Hepatic stellate cell (primary cell): ENCODE results near the gene BACH1.
A peak's percentile ranks its signal among the peaks of the same experiment; 100 is the strongest.

Experiments used
- DNase-seq: peaks from one replicate; pipeline ENCODE4 v3.0.0; 2011; ENCODE audit warnings: low spot score

The BACH1 gene

GRCh38 chr21:29315131-29315749 is 16.5 kb downstream of the BACH1 start:
- DNase-seq = no peak

DNA sequence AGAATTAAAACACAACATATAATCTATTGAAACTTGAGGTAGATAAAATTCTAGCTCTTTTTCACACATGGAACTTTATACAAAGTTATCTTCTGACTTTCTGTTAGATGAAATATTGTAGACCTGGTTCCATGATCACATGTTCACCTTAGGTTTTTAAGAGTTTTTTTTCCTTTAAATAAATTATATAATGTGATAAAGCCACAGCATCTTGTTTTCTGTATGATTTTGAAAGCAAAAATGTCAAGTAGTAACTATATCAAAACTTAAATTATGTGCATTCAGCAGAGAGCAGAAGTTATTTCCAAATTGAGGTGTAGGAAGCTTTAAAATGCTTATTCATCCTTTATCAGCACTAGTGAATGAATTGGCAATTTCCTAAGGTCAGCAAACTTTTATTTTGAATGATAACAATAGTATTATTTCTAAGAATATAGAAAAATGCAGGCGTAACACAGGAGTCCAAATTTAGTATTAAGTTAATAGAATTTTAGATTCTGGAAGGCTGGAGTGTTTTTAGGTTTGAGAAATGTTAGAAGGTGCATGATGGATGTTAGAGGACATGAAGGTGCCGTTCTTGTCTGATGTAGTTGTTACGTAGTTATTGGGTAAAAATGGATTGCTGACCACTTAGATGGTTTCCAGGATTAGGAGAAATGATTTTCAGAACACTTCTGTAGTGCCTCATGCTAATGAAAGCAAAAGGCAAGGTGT is 17.5 kb downstream of the BACH1 start:
- DNase-seq = no peak

- no peak for DNase-seq
Observed at GRCh38 chr21:29316806-29317205, 18.1 kb downstream of the BACH1 start.

GRCh38 chr21:29318354-29318753 is 19.6 kb downstream of the BACH1 start:
- DNase-seq = no peak

DNA sequence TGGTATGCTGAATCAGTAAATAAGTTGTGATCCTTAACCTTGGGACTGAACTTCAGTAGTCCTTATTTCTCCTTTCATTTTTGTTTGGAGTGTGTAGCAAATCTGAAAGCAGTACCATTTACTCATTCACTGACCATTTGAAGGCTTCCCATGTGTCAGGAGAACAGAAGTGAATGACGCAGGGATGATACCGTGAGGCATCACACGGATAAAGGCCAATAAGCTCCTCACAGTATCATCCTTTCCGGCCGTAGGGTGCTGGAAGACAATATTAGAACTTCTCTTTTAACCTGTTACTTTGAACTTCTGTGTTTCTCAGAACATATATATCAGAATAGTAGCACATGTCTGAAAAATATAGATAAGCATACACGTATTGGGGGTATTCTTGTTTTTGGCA is 21.3 kb downstream of the BACH1 start:
- no peak for DNase-seq

DNA sequence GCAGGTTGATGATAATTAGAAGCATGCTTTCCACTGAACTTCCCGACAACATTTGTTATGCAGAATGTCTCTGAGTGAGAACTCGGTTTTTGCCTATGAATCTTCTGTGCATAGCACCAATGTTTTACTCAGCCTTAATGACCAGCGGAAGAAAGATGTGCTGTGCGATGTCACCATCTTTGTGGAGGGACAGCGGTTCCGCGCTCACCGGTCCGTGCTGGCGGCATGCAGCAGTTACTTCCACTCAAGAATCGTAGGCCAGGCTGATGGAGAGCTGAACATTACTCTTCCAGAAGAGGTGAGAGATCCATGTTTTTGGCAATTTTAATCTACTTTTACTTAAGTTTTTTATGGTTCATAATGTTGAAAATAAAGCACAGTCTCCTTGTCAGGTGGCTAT is 22.5 kb downstream of the BACH1 start:
- DNase-seq = no peak

DNA sequence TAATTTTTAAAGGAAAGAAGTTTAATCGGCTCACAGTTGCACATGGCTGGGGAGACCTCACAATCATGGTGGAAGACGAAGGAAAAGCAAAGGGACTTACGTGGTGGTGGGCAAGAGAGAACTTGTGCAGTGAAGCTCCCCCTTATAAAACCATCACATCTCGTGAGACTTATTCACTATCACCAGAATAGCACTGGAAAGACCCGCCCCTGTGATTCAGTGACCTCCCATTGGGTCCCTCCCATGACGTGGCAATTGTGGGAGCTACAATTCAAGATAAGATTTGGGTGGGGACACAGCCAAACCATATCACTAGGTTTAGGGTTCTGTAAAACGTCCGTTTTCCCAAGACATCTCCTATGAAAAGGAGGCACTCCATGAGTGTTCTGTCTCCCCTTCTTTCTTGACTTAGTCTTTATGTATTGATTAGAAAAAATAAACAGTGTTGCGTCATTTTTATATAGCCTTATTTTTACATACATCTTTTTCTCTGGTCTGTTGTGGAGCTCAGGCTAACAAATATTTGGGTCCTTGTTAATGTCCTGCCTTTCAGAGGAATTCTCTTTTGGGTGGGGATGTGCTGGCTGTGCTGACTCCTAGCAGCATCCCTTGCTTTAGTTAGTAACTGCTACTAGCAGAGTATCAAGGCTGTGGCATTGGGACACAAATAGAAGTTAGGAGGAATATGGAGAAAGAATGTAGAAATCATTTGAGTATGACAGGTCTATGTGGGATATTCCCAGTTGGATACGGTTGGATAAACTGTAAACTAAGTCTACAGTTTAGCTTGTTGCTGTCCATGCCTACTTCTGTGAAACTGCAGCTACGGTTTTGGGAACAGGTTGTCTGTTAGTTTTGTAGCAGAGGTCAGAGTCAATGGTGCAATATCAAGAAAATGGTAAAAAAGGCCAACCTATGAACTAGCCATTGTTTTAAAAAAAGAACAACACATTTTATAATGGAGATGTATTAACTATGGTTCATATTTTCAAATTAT is 23.5 kb downstream of the BACH1 start:
- no peak for DNase-seq

DNA sequence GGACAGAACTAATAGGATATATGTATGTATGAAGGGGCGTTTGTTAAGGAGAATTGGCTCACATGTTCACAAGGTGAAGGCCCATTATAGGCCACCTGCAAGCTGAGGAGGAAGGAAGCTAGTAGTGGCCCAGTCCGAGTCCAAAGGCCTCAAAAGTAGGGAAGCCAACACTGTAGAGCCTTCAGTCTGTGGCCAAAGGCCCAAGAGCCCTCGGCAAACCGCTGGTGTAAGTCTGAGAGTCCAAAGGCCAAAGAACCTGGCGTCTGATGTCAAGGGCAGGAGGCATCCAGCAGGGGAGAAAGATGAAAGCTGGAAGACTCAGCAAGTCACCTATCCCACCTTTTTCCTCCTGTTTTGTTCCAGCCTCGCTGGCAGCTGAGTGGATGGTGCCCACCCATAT is 24.5 kb downstream of the BACH1 start:
- no peak for DNase-seq

- no peak for DNase-seq
Observed at GRCh38 chr21:29326914-29327554, 28.3 kb downstream of the BACH1 start.

DNA sequence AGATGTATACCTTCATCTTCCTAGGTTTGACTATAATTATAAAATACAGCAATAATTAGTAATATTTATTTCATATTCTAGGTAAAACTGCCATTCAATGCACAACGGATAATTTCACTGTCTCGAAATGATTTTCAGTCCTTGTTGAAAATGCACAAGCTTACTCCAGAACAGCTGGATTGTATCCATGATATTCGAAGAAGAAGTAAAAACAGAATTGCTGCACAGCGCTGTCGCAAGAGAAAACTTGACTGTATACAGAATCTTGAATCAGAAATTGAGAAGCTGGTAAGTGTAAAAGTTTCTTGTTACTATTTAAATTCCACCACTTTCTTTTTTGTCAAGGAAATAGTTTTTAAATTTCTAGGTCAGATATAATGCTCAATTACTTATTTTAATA is 30.7 kb downstream of the BACH1 start:
- no peak for DNase-seq

- no peak for DNase-seq
Observed at GRCh38 chr21:29330797-29331196, 32.1 kb downstream of the BACH1 start.

GRCh38 chr21:29332461-29333362 is 34.0 kb downstream of the BACH1 start:
- DNase-seq = no peak

GRCh38 chr21:29333406-29333805 is 34.7 kb downstream of the BACH1 start:
- no peak for DNase-seq

DNA sequence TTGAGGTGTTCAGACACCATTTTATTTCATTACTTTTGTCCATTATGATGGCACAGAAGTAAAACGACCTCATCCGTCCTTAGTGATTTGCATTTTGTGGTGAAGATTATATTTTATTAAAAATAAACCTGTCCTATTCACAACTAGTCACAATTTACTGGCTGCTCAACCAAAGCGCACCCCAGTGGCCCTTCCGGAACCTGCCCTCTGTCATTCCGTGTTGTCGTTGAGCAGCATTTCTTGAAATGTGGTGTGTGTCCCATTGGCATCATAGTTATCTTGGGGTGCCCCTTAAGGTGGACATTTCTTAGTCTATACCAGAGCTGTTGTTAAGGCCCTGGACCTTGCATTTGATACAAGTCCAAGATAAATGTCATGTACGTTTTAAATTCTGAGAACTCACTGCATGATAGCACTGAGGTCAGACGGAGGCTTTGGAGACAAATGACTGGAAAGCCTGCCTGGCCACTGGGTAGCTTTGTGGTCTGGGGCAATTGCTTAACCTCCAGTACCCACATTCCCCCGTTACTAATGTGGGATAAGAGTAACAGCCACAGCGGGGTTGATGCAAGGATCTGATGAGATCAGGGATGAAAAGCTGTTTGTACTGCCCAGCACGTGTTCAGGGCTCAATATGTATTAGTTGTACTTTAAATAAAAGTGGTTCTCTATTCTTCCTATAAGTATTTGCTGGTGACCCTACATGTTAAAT is 36.2 kb downstream of the BACH1 start:
- DNase-seq = no peak

DNA sequence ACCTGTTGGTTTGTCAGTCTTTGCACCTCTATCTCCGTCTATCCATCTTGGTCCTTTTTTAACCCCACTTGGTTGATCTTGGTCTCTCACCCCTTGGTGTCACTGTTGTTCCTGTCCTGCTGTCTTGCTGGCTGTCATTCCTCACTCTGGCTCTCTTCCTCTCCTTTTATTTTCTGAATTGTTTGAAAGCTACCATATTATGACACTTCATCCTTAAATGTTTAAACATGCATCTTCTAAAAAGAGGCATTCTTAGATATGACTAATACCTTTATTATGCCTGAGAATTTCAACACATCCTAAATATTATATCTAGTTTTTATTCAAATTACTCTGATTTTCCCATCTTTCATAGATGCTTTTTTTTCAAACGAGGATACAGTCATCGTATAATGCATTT is 37.0 kb downstream of the BACH1 start:
- DNase-seq = no peak

GRCh38 chr21:29338256-29338655 is 39.5 kb downstream of the BACH1 start:
- no peak for DNase-seq

GRCh38 chr21:29340228-29340627 is 41.5 kb downstream of the BACH1 start:
- DNase-seq = no peak

DNA sequence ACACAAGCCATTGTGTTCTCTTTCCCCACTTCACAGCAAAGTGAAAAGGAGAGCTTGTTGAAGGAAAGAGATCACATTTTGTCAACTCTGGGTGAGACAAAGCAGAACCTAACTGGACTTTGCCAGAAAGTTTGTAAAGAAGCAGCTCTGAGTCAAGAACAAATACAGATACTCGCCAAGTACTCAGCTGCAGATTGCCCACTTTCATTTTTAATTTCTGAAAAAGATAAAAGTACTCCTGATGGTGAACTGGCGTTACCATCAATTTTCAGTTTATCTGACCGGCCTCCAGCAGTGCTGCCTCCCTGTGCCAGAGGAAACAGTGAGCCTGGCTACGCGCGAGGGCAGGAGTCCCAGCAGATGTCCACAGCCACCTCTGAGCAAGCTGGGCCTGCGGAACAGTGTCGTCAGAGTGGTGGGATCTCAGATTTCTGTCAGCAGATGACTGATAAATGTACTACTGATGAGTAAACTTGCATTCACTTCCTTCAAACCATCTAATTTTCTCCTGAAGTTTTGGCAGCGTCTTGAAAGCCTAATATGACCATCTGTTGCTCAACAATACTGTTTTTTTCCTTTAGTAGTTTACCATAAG is 43.7 kb downstream of the BACH1 start:
- DNase-seq = peak; percentile 66

DNA sequence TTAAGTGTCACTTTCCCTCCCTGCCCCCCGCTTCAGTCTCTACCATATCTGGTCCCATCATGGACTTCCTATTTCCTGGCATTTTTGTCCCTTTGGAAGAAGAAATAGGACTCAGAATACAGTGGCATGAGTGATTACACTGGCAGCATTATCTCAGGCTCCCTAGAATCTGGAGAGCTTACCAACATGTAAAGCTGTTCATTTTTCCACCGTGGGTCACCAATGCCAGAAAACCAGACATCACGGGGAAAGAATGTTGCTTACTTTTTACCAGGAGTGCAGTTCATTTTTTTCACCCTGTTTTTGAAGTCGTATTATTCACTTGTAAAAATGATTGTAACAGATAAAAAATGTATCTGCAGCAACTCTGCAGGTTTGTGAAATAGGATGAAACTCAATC is 44.8 kb downstream of the BACH1 start:
- peak; percentile 55 for DNase-seq

GRCh38 chr21:29346281-29346680 is 47.6 kb downstream of the BACH1 start:
- DNase-seq = no peak
